ENCODE results near the gene KAT6B.
"Not testable (repeated sequence)": the region's sequence is repeated elsewhere in the genome, so short reads cannot be mapped to it uniquely, and the experiment has no call there.

DNA sequence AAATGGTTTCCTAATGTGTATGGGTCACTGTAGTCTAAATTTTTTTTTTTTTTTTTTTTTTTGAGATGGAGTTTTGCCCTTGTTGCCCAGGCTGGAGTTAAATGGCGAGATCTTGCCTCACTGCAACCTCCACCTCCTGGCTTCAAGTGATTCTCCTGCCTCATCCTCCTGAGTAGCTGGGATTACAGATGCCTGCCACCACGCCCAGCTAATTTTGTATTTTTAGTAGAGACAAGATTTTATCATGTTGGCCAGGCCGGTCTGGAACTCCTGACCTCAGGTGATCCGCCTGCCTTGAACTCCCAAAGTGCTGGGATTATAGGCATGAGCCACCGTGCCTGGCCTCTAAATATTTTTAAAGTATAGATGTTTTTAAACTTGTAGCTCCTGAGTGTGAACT is 94.7 kb downstream of the KAT6B start:
- TF ChIP-seq CTCF (IDR thresholded peaks at IDR 0.05; ENCODE audit: insufficient read depth, low read depth, low read length); EZH2 (IDR thresholded peaks at IDR 0.05; ENCODE audit: insufficient read depth, low read length): not testable (repeated sequence)

Measured in astrocyte (in vitro differentiated cells and primary cell).